LNCAP (cell line): Measurements from ENCODE around the gene METTL25.
A peak's percentile ranks its signal among the peaks of the same experiment; 100 is the strongest.

Experiments used
- CTCF ChIP-seq: fragments of 450-650 bp; IDR thresholded peaks from 2 replicates; pipeline ENCODE4 v1.5.1; 2017; ENCODE audit warnings: mild to moderate bottlenecking

The METTL25 gene

GRCh38 chr12:82517808-82518207 is 159.5 kb downstream of the METTL25 start:
- TF ChIP-seq CTCF = no peak

- TF ChIP-seq CTCF = no peak
Measured at GRCh38 chr12:82519510-82519909, 161.2 kb downstream of the METTL25 start.

- TF ChIP-seq CTCF = no peak
Measured at GRCh38 chr12:82522285-82522684, 164.0 kb downstream of the METTL25 start.

GRCh38 chr12:82522762-82523161 is 164.4 kb downstream of the METTL25 start:
- TF ChIP-seq CTCF = no peak

GRCh38 chr12:82523996-82524395 is 165.7 kb downstream of the METTL25 start:
- no peak for TF ChIP-seq CTCF

GRCh38 chr12:82524641-82525040 is 166.3 kb downstream of the METTL25 start:
- no peak for TF ChIP-seq CTCF

GRCh38 chr12:82525616-82526015 is 167.3 kb downstream of the METTL25 start:
- no peak for TF ChIP-seq CTCF

- peak; percentile 93 for TF ChIP-seq CTCF
Measured at GRCh38 chr12:82527165-82527780, 168.9 kb downstream of the METTL25 start.
